GM13976 (cell line): ENCODE results near the gene CGA.

Experiments used
- DNase-seq: peaks from one replicate; pipeline ENCODE4 v3.0.0; 2012; ENCODE audit warnings: low spot score
- in situ Hi-C: fragments of 300-500 bp; cut with MboI; formaldehyde crosslinking; loops from one replicate; pipeline ENCODE4 v1.12.0; 2022; ENCODE audit warnings: low sequenced_read_pairs, mixed read lengths, inconsistent platforms; ENCODE audit not compliant: unreplicated experiment
- TF ChIP-seq, protein P1 (sequence below): IDR thresholded peaks from 2 replicates; pipeline ENCODE4 v1.5.1; 2012; ENCODE audit warnings: borderline replicate concordance, mild to moderate bottlenecking; ENCODE audit not compliant: insufficient read depth; ENCODE audit errors: extremely low read depth, missing control alignments, control extremely low read depth

Gene CGA

DNA sequence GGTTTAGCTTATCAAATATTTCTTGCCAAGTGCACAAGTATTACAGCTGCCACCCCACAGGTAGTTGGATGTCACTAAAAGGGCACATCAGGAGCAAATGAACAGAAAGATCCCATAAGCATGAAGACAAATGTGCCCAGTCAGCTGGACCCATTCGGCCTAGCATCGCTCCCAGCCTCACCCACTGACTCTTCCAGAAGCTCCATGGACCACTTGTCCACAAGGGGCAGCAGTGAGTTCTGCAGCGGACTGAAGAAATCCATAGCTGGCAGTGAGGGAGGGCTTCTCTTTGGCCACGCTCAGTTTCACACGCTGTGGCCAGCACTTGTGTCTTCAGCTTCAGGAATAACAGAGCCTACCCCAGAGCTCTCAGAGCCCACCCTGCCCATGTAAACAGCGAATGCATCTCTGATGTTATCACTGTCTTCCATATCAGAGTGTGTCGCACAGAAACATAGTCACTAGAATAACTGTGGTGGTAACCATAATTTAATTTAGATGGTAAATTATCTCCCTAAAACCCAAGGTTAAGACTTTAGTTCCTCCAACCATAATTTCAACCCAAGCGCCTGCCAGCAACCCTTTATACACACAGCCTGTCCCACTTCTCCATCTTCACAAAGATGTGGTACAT, 15.8 kb downstream of the CGA start:
- peak; percentile 49 for DNase-seq
- TF ChIP-seq, protein P1, sequence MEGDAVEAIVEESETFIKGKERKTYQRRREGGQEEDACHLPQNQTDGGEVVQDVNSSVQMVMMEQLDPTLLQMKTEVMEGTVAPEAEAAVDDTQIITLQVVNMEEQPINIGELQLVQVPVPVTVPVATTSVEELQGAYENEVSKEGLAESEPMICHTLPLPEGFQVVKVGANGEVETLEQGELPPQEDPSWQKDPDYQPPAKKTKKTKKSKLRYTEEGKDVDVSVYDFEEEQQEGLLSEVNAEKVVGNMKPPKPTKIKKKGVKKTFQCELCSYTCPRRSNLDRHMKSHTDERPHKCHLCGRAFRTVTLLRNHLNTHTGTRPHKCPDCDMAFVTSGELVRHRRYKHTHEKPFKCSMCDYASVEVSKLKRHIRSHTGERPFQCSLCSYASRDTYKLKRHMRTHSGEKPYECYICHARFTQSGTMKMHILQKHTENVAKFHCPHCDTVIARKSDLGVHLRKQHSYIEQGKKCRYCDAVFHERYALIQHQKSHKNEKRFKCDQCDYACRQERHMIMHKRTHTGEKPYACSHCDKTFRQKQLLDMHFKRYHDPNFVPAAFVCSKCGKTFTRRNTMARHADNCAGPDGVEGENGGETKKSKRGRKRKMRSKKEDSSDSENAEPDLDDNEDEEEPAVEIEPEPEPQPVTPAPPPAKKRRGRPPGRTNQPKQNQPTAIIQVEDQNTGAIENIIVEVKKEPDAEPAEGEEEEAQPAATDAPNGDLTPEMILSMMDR: peak; percentile 79
- in situ Hi-C loops: no loop called here

DNA sequence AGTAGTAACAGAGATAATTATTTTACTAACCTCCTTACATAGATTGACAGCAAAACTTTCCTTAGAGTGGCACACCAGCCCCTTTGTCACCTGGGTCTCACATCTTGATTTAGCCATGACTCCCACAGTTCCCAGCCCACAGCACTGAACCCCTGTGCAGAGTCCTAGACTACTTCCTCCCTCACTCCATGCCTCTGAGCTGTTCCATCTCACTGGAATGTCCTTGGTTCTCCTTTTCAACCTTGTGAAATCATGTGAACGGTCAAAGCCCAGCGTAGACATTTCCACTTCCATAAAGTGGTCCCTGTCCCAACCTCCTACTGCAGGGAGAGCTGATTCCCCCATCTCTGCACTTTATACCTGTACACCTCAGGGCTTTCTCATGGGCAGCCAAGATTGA, 19.7 kb downstream of the CGA start:
- in situ Hi-C loops: no loop called here
- TF ChIP-seq, protein P1: no peak
- no peak for DNase-seq

DNA sequence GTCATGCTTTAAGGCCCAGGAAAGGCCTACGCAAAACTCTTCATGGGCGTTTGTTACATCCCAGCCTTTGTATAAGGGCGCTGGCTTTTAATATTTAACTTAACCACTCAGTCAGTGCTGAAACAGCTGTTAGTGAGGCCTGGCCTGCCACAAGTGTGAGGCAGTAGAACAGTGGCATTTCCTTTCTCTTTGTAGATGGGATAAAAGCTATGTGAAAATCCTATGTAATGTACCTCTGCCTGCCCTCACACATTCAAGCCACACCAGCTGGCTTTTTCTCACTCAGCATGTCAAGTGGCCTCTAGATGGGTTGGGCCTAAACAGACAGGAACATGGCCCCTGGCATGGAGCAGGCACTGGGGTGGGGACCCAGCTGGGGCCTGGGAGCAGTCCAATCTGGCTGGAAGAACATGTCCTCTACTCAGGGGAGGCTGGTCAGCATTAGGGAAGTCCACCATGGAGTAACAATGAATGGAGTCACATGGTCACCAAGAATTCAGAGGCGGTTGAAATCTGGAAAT, 20.7 kb downstream of the CGA start:
- in situ Hi-C loops: loop anchor here (25.0 kb wide), 1 partner anchor 313 kb away; no protein-coding TSS in a partner anchor
- TF ChIP-seq, protein P1: no peak
- no peak for DNase-seq

DNA sequence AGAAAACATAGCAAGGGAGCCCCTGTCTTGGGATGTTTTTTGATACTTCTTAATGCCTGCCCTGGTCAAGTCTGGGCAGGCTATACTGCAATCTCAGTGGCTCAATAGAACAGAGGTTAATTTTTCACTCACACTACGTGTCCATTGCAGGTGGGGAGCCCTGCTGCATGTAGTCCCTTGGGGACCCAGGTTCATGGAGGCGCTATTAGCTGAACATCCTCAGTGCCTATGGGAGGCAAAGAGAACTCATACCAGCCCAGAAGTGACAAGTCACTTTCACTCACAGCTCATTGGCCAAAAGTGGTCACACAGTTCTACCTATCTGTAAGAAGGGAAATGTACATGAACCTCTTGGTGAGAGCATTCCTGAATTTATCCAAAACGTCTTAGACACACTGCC, 23.2 kb downstream of the CGA start:
- TF ChIP-seq, protein P1: no peak
- no peak for DNase-seq
- in situ Hi-C loops: loop anchor here (25.0 kb wide), 1 partner anchor 316 kb away; no protein-coding TSS in a partner anchor

DNA sequence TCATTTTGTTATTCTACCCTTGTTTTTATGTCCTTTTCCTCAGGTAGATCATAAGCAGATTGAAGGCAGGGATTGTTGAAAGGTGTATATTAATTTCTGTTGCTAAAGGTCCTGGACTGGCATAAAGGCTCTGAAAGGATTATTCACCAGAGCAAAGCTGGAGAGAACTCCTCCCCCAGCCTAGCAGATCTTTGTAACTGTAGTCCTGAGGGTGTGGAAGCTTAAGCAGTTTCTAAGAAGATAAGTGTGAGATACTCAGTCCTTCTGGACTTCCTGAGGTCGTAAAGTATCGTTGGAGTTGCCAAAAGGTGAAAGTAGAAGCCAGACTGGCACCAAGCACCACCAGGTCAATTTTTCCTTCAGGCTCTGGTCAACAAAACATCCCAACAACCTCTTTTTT, 24.2 kb downstream of the CGA start:
- in situ Hi-C loops: loop anchor here (25.0 kb wide), 1 partner anchor 317 kb away; no protein-coding TSS in a partner anchor
- TF ChIP-seq, protein P1: no peak
- DNase-seq: no peak

DNA sequence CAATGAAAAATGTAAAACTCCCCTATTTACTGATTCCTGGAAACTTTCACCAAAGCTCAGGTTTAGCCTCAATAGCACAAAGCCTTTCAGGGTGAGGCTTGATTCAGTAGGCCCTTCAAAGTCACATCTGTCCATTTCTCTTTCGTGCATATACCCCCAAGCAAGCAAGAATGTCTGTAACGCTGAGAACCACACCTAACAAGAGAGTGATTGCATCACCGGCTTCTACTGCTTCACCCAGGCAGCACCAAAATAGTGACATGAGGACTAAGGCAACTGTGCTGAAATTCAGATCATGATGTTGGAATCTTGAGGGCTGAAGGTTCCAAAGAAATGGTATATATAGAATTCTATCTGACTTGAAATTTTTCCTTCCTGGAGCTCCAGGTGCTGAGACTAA, 26.1 kb downstream of the CGA start:
- in situ Hi-C loops: loop anchor here (25.0 kb wide), 1 partner anchor 319 kb away; no protein-coding TSS in a partner anchor
- no peak for DNase-seq
- TF ChIP-seq, protein P1: no peak
